ENCODE data around the gene UQCRQ.

The UQCRQ gene

DNA sequence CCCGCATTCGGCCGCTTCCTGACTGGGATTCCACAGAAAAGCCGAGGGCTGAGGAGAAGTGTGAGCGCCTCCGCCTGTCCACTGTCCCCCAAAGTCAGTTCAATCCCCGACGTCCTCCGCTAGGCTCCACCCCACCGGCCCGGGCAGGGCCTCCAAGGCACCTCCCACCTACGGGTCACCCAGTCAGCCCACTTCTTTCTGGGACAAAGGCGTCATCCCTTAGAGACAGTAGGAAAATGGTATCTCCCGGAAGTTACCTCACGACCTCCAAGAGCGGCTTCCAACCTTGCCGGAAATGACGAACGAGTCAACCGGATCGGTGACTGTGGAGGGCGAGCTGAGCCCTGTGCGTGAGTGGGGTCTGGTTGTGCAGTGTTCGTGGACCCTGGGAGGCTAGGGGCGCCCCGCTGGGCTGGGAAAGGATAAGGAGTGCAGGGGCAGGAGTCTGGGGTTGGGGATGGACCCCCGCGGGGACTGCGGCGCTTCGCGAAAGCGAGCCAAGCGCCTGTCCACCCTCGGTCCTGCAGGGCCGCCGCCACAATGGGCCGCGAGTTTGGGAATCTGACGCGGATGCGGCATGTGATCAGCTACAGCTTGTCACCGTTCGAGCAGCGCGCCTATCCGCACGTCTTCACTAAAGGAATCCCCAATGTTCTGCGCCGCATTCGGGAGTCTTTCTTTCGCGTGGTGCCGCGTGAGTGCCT, at the start of gene UQCRQ, which contains the start of gene GDF9:
Gene UQCRQ (plus strand): TSS at position 301 of the 704 bp plus-strand sequence. CDS start 240 bp downstream, at position 541.
Gene GDF9 (minus strand): TSS at position 128 of the 704 bp plus-strand sequence. CDS start 1,936 bp downstream, outside the sequence.
- DNase-seq (ENCODE audit: low spot score), result peak; percentile 99

GRCh38 chr5:132817011-132817410, 49.4 kb upstream of the UQCRQ start:
- no peak for DNase-seq (ENCODE audit: low spot score)

- no peak for DNase-seq (ENCODE audit: low spot score)
Observed at GRCh38 chr5:132819468-132819867, 47.0 kb upstream of the UQCRQ start.

- peak; percentile 86 for DNase-seq (ENCODE audit: low spot score)
Observed at GRCh38 chr5:132820162-132820754, 46.2 kb upstream of the UQCRQ start.

GRCh38 chr5:132821350-132821749, 45.1 kb upstream of the UQCRQ start:
- no peak for DNase-seq (ENCODE audit: low spot score)

DNA sequence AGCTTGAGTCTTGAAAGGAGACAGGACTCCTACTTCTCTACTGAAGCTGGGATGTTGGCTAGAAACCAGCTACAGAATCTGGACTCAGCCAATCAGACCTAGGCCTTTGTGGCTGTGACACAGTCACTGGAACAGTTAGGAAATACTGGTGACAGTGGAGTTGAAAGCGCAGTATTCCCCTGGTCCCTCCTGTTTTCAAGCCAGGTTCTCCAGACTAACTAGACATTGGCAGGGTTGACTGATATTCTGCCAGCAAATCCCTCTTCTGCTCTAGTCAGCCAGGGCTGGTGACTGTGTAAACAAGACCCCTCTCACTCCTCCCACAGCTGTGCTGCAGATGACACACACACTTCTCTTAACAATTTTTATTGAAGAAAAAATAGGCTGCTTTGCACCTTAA, 44.7 kb upstream of the UQCRQ start:
- DNase-seq (ENCODE audit: low spot score), result no peak

GRCh38 chr5:132822650-132823480, 43.6 kb upstream of the UQCRQ start:
- no peak for DNase-seq (ENCODE audit: low spot score)

DNA sequence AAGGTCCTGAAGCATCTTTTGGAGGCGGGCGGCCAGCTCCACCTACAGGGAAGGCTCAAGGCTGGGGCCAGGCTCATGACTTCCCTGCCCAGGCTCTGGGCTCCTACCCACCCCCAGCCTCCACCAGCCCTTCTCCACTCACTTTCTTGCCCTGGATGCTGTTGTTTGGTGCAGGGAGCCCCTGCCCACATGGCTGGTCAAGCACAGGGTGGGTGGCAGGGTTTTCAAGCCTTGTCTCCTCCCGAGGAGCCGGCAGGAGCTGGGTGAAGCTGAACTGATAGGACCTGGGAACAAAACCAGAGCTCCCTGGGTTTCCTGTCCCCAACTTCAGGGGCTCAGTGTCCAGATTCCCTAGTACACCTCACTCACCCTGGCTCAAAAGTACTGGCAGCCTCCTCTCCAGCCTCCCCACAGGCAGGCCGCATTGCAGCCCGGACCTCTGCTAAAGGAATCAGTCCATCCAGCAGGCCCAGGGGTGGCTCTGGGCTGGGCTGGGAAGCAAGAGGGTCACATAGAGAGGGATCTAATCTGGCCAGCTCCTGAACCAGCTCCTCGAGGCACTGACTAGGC, 42.9 kb upstream of the UQCRQ start:
- no peak for DNase-seq (ENCODE audit: low spot score)

- no peak for DNase-seq (ENCODE audit: low spot score)
Observed at GRCh38 chr5:132824426-132824825, 42.0 kb upstream of the UQCRQ start.

DNA sequence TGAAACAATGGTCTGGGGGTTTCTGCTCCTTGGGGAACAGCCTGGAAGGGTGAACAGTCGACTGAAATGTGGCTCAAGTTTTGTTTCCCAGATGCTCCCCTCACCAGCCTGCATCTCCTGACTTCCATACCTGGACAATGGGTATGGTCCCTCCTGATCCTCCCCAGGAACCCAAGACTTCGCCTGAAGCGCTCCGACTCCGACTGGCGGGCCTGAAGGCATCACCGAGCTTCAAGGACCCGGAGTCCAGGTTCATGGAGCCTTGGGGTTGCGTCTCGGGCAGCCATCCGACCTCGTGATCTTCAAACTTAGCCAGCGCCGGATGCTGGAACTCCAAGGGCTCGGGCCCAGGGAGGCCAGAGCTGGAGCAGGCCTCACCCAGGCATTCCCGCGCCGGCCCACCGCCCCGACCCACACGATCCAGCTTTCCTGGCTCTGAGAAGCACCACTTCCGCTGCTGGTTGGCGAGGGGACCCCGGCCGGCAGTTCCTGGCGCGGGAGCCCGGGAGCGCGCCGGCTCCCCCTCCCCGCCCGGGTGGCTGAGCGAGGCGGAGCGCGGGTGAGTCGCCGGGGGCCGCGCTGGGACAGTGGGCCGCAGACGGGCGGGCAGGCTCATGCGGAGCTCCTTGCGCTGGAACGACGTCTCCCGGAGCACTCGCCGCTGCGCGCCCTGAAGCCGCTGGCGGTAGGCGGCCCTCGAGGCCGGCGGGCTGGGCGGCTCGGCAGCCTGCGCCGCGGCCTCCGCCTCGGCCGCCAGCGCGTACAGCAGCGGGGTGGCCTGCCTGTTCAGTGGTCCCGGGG, 41.2 kb upstream of the UQCRQ start:
- no peak for DNase-seq (ENCODE audit: low spot score)

- no peak for DNase-seq (ENCODE audit: low spot score)
Observed at GRCh38 chr5:132825834-132826391, 40.5 kb upstream of the UQCRQ start.

DNA sequence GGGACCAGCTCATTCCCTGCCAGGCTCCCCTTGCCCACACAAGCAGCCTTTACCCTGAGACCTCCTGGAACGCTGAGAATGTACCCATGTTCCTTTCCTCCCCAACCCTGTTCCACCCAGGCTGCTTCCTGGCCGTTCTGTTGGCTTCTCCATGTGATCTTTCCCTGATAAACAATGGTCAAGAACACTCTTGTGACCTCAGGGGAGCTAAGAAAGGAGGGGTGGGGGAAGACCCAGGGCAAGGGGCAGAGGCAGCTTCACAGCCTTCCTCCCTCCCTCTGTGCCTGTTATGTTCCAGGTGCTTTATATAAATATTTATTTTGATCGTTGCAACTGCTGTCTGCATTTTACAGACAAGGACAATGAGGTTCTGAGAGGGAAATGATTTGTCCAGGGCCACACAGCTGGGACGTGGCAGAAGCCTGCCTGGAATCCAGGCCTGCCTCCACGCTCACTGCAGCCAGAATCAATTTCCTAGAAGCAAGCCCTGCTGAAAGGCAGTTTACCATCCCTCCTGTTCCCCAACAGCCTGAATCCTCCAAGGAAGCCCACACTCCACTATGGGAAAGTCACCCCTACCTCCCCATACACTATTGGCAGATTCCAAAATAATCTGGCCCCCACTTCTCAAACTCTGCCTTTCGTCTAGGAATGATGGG, 39.9 kb upstream of the UQCRQ start:
- DNase-seq (ENCODE audit: low spot score), result no peak

GRCh38 chr5:132827943-132828673, 38.3 kb upstream of the UQCRQ start:
- no peak for DNase-seq (ENCODE audit: low spot score)

DNA sequence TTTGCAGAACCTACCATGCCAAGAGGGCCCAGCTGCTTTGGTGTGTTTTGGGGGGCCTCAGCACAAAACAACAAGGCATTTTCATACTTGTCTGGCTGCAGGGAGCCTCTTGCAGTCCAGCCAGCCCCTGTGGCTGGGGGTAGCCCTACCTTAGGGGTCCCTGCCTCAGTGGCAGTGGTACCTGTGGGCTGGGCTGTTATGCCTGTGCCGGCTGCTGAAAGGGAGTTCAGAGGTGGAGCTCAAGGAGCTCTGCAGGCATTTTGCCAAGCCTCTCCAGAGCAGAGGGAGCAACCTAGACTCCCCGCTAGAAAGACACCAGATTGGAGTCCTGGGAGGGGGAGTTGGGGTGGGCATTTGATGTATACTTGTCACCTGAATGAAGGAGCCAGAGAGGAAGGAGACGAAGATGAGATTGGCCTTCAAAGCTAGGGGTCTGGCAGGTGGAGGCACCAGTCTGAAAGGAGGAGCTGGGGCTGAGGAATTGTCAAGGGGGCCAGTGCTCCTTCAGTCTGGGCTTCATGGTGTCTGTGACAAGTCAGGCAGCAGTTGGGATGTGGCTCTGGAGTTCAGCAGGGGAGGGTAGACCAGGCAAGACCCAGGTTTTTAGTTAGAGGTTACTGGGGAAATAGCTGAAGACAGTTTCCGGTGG, 37.5 kb upstream of the UQCRQ start:
- no peak for DNase-seq (ENCODE audit: low spot score)

DNA sequence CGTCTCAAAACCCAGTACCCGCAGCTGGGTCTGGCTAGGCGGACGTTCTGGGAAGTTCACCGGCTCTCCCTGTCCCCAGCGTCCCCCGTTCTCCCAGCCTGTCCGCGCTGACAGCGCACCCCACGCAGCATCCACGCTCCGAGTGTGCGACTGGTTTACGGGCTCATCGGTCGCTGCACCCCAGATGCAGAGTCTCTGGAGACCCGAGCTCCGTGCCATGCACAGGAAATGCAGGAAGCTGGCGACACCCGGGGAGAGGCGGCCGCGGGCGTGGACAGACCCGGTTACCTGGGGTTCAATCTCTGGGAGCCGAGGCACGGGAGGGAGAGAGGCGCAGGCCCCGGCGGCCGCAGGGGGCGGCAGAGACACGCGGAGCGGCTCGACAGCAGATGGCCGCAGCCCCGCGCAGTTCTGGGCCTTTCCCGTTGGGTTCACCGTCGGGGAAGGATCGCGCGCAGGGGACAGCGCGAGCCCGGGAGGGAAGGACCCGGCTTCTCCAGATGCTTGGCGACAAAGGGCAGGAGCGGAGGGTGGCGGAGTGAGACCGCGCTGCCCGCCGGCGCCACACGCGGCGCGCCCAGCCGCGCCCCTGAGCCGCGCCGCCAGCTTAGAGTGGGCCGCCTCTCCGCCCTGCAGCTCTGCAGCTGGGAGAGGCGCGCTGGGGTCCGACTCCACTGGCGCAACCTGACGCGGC, 36.6 kb upstream of the UQCRQ start:
- DNase-seq (ENCODE audit: low spot score), result peak; percentile 64

- DNase-seq (ENCODE audit: low spot score), result no peak
Observed at GRCh38 chr5:132830436-132831094, 35.9 kb upstream of the UQCRQ start, which contains the start of gene SHROOM1. Gene SHROOM1 (minus strand): TSS chr5:132830647. CDS start chr5:132826140, 4,507 bp downstream.

DNA sequence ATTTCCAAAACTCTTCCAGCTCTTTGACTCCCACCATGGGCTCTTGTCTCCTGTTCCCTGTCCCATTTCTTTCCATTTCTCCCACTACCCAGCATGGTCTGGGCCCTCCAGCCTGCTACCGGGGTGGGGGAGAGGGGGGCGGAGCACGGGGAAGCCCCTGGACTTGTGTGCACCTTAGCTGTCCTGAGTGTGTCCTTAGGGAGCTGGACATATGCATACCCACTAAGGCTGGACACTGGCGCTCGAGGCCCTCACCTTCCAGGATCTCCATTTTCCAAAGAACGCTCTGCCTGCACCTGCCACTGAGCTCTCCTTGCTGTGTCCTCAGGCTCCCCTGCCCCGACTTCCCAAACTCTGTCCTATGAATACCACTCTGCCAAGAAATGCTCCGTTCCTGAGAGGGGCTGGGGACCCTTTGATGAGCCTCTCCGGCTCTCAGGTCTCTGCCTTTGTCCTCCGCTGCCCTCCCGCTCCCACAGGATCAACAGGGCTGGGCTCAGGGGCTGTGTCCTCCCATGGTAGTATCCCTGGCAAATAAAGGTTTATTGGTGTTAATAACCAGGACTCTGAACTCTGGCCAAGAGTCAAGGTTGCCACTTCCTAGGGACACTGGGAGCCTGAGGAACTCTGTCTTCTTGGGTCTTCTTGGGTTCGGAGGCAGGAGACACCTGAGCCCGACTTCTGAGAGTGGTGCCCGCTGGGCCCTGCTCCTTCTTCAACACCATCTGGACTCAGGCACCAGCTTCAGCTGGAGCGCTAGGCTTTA, 35.2 kb upstream of the UQCRQ start:
- no peak for DNase-seq (ENCODE audit: low spot score)

Data from hematopoietic multipotent progenitor cell treated with erythropoietin and hydrocortisone succinate and interleukin-3 and kit ligand, for 15 days (in vitro differentiated cells).